H9 (cell line): ENCODE results near the gene PLA2G4C. TPM values are rescaled to one million over a fixed set of nuclear protein-coding genes. Genes with fewer than 3 reads are reported as not detected.

Experiments
- DNase-seq: peaks from one replicate; pipeline ENCODE4 v3.0.0-alpha.2; 2017
- H2AFZ ChIP-seq: one replicate; pipeline ENCODE4 v1.6.1; 2013; ENCODE audit warnings: mild to moderate bottlenecking, low read length, control low read depth, moderate library complexity
- H2AK5ac ChIP-seq: 2 replicates; pipeline ENCODE4 v1.6.1; 2013; ENCODE audit warnings: low read length, control low read depth, mixed read lengths; ENCODE audit not compliant: insufficient read length
- H2BK120ac ChIP-seq: one replicate; pipeline ENCODE4 v1.6.1; 2013; ENCODE audit warnings: low read depth, mild to moderate bottlenecking, low read length, control low read depth, inconsistent platforms; ENCODE audit not compliant: poor library complexity, severe bottlenecking
- H2BK12ac ChIP-seq: 2 replicates; pipeline ENCODE4 v1.6.1; 2013; ENCODE audit warnings: low read length, control low read depth, mixed read lengths, low read depth; ENCODE audit not compliant: insufficient read length
- H2BK15ac ChIP-seq: 2 replicates; pipeline ENCODE4 v1.6.1; 2013; ENCODE audit warnings: low read depth, low read length, control low read depth
- H2BK20ac ChIP-seq: one replicate; pipeline ENCODE4 v1.6.1; 2013; ENCODE audit warnings: low read depth, mild to moderate bottlenecking, low read length, control low read depth, inconsistent platforms; ENCODE audit not compliant: poor library complexity, severe bottlenecking
- H2BK5ac ChIP-seq: 2 replicates; pipeline ENCODE4 v1.6.1; 2013; ENCODE audit warnings: low read length, control low read depth, mixed read lengths; ENCODE audit not compliant: insufficient read length
- H3K14ac ChIP-seq: 2 replicates; pipeline ENCODE4 v1.6.1; 2013; ENCODE audit warnings: low read length, control low read depth; ENCODE audit not compliant: insufficient read depth
- H3K18ac ChIP-seq: 2 replicates; pipeline ENCODE4 v1.6.1; 2013; ENCODE audit warnings: low read depth, mild to moderate bottlenecking, mixed read lengths, low read length, control low read depth; ENCODE audit not compliant: insufficient read length
- H3K23ac ChIP-seq: 2 replicates; pipeline ENCODE4 v1.6.1; 2013; ENCODE audit warnings: low read length, control low read depth, mixed read lengths, low read depth; ENCODE audit not compliant: insufficient read length
- H3K23me2 ChIP-seq: 2 replicates; pipeline ENCODE4 v1.6.1; 2013; ENCODE audit warnings: low read depth, mild to moderate bottlenecking, mixed read lengths, low read length, control low read depth; ENCODE audit not compliant: insufficient read length, poor library complexity, severe bottlenecking
- H3K27ac ChIP-seq: 2 replicates; pipeline ENCODE4 v1.5.1; 2013; ENCODE audit warnings: low read length, control low read depth, mixed read lengths, low read depth; ENCODE audit not compliant: insufficient read length
- H3K27me3 ChIP-seq: 2 replicates; pipeline ENCODE4 v1.6.1; 2013; ENCODE audit warnings: low read length, control low read depth, inconsistent platforms; ENCODE audit not compliant: insufficient read depth
- H3K4ac ChIP-seq: 2 replicates; pipeline ENCODE4 v1.6.1; 2013; ENCODE audit warnings: low read depth, mild to moderate bottlenecking, control low read depth, inconsistent platforms, low read length, moderate library complexity
- H3K4me1 ChIP-seq: 2 replicates; pipeline ENCODE4 v1.6.1; 2013; ENCODE audit warnings: low read length, control low read depth, inconsistent platforms; ENCODE audit not compliant: insufficient read depth
- H3K4me2 ChIP-seq: 2 replicates; pipeline ENCODE4 v1.6.1; 2013; ENCODE audit warnings: low read length, control low read depth, mixed read lengths; ENCODE audit not compliant: insufficient read length, insufficient read depth
- H3K56ac ChIP-seq: 2 replicates; pipeline ENCODE4 v1.6.1; 2013; ENCODE audit warnings: low read depth, mild to moderate bottlenecking, mixed read lengths, low read length, control low read depth; ENCODE audit not compliant: insufficient read length
- H3K79me1 ChIP-seq: 2 replicates; pipeline ENCODE4 v1.6.1; 2013; ENCODE audit warnings: low read depth, mild to moderate bottlenecking, moderate library complexity, low read length, control low read depth, inconsistent platforms; ENCODE audit not compliant: insufficient read depth, poor library complexity, severe bottlenecking
- H3K79me2 ChIP-seq: 2 replicates; pipeline ENCODE4 v1.6.1; 2013; ENCODE audit warnings: low read length, control low read depth, inconsistent platforms; ENCODE audit not compliant: insufficient read depth
- H3K9ac ChIP-seq: 2 replicates; pipeline ENCODE4 v1.6.1; 2013; ENCODE audit warnings: low read length, control low read depth, mixed read lengths; ENCODE audit not compliant: insufficient read length; ENCODE audit errors: extremely low read depth
- H3K9me3 ChIP-seq: one replicate; pipeline ENCODE4 v1.6.1; 2013; ENCODE audit warnings: low read depth, low read length, inconsistent platforms; ENCODE audit not compliant: control insufficient read depth
- H3T11ph ChIP-seq: one replicate; pipeline ENCODE4 v1.6.1; 2013; ENCODE audit warnings: mild to moderate bottlenecking, low read length, control low read depth, inconsistent platforms
- H4K20me1 ChIP-seq: one replicate; pipeline ENCODE4 v1.6.1; 2013; ENCODE audit not compliant: control insufficient read depth, insufficient read length, insufficient read depth
- H4K5ac ChIP-seq: 2 replicates; pipeline ENCODE4 v1.6.1; 2013; ENCODE audit warnings: low read depth, mild to moderate bottlenecking, mixed read lengths, low read length, control low read depth; ENCODE audit not compliant: insufficient read length
- H4K8ac ChIP-seq: replicated peaks from 2 replicates; pipeline ENCODE4 v1.6.1; 2013; ENCODE audit warnings: low read length, control low read depth, mixed read lengths, low read depth; ENCODE audit not compliant: insufficient read length
- H4K91ac ChIP-seq: 2 replicates; pipeline ENCODE4 v1.6.1; 2013; ENCODE audit warnings: low read depth, mild to moderate bottlenecking, moderate library complexity, mixed read lengths, low read length, control low read depth; ENCODE audit not compliant: insufficient read length
- H3K27ac Mint-ChIP-seq, 3 experiments: 2 replicates in 2 of 3; 3 replicates in 1 of 3; pipeline ENCODE4 v1.8.0; 2020 to 2021; ENCODE audit warnings: mixed read lengths in 3 of 3, mild to moderate bottlenecking in 1 of 3, moderate library complexity in 1 of 3
- H3K27me3 Mint-ChIP-seq: 2 replicates; pipeline ENCODE4 v1.8.0; 2021; ENCODE audit warnings: low read depth, mild to moderate bottlenecking, moderate library complexity, mixed read lengths
- H3K36me3 Mint-ChIP-seq, 3 experiments: 2 replicates in 2 of 3; 3 replicates in 1 of 3; pipeline ENCODE4 v1.8.0; 2020 to 2021; ENCODE audit warnings: low read depth in 3 of 3, mixed read lengths in 3 of 3; ENCODE audit not compliant: insufficient read depth in 1 of 3
- H3K4me1 Mint-ChIP-seq, 2 experiments: 2 replicates each; pipeline ENCODE4 v1.8.0; 2020; ENCODE audit warnings: mixed read lengths in 2 of 2
- H3K4me3 Mint-ChIP-seq, 2 experiments: 2 replicates in 1 of 2; 3 replicates in 1 of 2; pipeline ENCODE4 v1.8.0; 2020 to 2021; ENCODE audit warnings: mild to moderate bottlenecking in 2 of 2, mixed read lengths in 2 of 2, moderate library complexity in 1 of 2
- H3K9me3 Mint-ChIP-seq, 2 experiments: 2 replicates in 1 of 2; 3 replicates in 1 of 2; pipeline ENCODE4 v1.8.0; 2020; ENCODE audit warnings: mild to moderate bottlenecking in 2 of 2, mixed read lengths in 2 of 2, moderate library complexity in 1 of 2
- WGBS: extraction: QIAGEN DNeasy Blood & Tissue Kit; methylation state at CpG from one replicate; pipeline ENCODE4 v1.1.7; 2013; ENCODE audit warnings: missing lambda C conversion rate, low lambda C conversion rate, mixed read lengths; ENCODE audit not compliant: insufficient read length; ENCODE audit errors: extremely low coverage; 5-methylcytosine and 5-hydroxymethylcytosine counted together
- total RNA-seq: library from RNA; stranded (reverse); gene quantifications from 2 replicates; pipeline ENCODE4 v1.2.1, GENCODE V29; 2021
- TF ChIP-seq, protein P1 (sequence below): fragments of 200-600 bp; sonication (generic); conservative IDR thresholded peaks from 3 replicates; pipeline ENCODE4 v1.8.0; 2021; ENCODE audit warnings: antibody characterized with exemption, mild to moderate bottlenecking

PLA2G4C gene
- total RNA-seq, 1 experiment from 2014 or later: 7.0 TPM

- Mint-ChIP-seq H3K27ac (no peak overlapping the region; a peak in 2 of 7 replicates), H3K4me1 (peaks cover 12 to 16% of the 10 kb centered on the region in 2 experiments), H3K36me3 (no peaks in the 10 kb centered on the region), H3K9me3 (no peaks in the 10 kb centered on the region), H3K27me3 (no peaks in the 10 kb centered on the region; the same call in 1 of the 2 replicates), H3K4me3 (no peak overlapping the region)
- no peak overlapping the region for H4K8ac ChIP-seq
- H4K5ac ChIP-seq: no peak overlapping the region
- H3K79me1 ChIP-seq: no peaks in the 10 kb centered on the region
- H3K79me2 ChIP-seq: no peaks in the 10 kb centered on the region
- H2BK20ac ChIP-seq: no peak overlapping the region
- no peak overlapping the region for H3K23ac ChIP-seq
- no peaks in the 10 kb centered on the region for H4K20me1 ChIP-seq
- H3K4ac ChIP-seq: no peak overlapping the region
- no peak overlapping the region for H3K4me2 ChIP-seq
- TF ChIP-seq, protein P1, sequence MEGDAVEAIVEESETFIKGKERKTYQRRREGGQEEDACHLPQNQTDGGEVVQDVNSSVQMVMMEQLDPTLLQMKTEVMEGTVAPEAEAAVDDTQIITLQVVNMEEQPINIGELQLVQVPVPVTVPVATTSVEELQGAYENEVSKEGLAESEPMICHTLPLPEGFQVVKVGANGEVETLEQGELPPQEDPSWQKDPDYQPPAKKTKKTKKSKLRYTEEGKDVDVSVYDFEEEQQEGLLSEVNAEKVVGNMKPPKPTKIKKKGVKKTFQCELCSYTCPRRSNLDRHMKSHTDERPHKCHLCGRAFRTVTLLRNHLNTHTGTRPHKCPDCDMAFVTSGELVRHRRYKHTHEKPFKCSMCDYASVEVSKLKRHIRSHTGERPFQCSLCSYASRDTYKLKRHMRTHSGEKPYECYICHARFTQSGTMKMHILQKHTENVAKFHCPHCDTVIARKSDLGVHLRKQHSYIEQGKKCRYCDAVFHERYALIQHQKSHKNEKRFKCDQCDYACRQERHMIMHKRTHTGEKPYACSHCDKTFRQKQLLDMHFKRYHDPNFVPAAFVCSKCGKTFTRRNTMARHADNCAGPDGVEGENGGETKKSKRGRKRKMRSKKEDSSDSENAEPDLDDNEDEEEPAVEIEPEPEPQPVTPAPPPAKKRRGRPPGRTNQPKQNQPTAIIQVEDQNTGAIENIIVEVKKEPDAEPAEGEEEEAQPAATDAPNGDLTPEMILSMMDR: peak; percentile 70
- H2AK5ac ChIP-seq: no peak overlapping the region
- no peak overlapping the region for H2BK120ac ChIP-seq
- H3K27me3 ChIP-seq: no peaks in the 10 kb centered on the region
- no peaks in the 10 kb centered on the region for H3K9me3 ChIP-seq
- no peak overlapping the region for H3T11ph ChIP-seq
- no peak overlapping the region for H3K9ac ChIP-seq
- no peaks in the 10 kb centered on the region; the same call in 1 of the 2 replicates for H3K4me1 ChIP-seq
- no peak overlapping the region for H2AFZ ChIP-seq
- no peak overlapping the region for H3K27ac ChIP-seq
- H2BK5ac ChIP-seq: no peak overlapping the region
- H2BK15ac ChIP-seq: no peak overlapping the region
- H3K23me2 ChIP-seq: no peaks in the 10 kb centered on the region
- WGBS: no CpG with 5 or more reads among the region's 7 CpGs
- no peak overlapping the region for H4K91ac ChIP-seq
- H3K56ac ChIP-seq: no peak overlapping the region
- H2BK12ac ChIP-seq: peak overlapping the region; percentile 6
- peak overlapping the region; percentile 7 for H3K18ac ChIP-seq
- no peak overlapping the region for H3K14ac ChIP-seq
- peak; percentile 46 for DNase-seq
Observed at GRCh38 chr19:48085904-48086864, 24.4 kb downstream of the PLA2G4C start.
